ENCODE results near the gene GPAM. TPM values are rescaled to one million over a fixed set of nuclear protein-coding genes. Genes with fewer than 3 reads are reported as not detected.
A peak's percentile ranks its signal among the peaks of the same experiment; 100 is the strongest.

Gene GPAM, protein sequence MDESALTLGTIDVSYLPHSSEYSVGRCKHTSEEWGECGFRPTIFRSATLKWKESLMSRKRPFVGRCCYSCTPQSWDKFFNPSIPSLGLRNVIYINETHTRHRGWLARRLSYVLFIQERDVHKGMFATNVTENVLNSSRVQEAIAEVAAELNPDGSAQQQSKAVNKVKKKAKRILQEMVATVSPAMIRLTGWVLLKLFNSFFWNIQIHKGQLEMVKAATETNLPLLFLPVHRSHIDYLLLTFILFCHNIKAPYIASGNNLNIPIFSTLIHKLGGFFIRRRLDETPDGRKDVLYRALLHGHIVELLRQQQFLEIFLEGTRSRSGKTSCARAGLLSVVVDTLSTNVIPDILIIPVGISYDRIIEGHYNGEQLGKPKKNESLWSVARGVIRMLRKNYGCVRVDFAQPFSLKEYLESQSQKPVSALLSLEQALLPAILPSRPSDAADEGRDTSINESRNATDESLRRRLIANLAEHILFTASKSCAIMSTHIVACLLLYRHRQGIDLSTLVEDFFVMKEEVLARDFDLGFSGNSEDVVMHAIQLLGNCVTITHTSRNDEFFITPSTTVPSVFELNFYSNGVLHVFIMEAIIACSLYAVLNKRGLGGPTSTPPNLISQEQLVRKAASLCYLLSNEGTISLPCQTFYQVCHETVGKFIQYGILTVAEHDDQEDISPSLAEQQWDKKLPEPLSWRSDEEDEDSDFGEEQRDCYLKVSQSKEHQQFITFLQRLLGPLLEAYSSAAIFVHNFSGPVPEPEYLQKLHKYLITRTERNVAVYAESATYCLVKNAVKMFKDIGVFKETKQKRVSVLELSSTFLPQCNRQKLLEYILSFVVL
- total RNA-seq, result 34.0 TPM
- long read RNA-seq, full-length matches to known transcripts, result 2 of 10 reads
- long read RNA-seq, partial matches to known transcripts, result 1 of 10 reads
- long read RNA-seq, other reads (novel, unspliced or antisense), result 7 of 10 reads

- TF ChIP-seq, protein P1, sequence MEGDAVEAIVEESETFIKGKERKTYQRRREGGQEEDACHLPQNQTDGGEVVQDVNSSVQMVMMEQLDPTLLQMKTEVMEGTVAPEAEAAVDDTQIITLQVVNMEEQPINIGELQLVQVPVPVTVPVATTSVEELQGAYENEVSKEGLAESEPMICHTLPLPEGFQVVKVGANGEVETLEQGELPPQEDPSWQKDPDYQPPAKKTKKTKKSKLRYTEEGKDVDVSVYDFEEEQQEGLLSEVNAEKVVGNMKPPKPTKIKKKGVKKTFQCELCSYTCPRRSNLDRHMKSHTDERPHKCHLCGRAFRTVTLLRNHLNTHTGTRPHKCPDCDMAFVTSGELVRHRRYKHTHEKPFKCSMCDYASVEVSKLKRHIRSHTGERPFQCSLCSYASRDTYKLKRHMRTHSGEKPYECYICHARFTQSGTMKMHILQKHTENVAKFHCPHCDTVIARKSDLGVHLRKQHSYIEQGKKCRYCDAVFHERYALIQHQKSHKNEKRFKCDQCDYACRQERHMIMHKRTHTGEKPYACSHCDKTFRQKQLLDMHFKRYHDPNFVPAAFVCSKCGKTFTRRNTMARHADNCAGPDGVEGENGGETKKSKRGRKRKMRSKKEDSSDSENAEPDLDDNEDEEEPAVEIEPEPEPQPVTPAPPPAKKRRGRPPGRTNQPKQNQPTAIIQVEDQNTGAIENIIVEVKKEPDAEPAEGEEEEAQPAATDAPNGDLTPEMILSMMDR (IDR thresholded peaks at IDR 0.05), result no peak
- Histone ChIP-seq H3K27ac (peak within 1 kb of the TSS; percentile 81), H3K4me3 (peak within 1 kb of the TSS; percentile 86), H3K27me3 (no peaks in the 10 kb centered on the region), H3K9me3 (no peaks in the 10 kb centered on the region), H3K36me3 (peaks cover 24% of the 10 kb centered on the region), H3K4me1 (peaks cover 9% of the 10 kb centered on the region)
- DNase-seq, result peak; percentile 97
- intact Hi-C loops (cut with DNase I), result no loop called here
- peak; percentile 99 for ATAC-seq
Observed at GRCh38 chr10:112183329-112184051, at the start of gene GPAM. Gene GPAM (minus strand): TSS chr10:112183765. CDS start chr10:112181784, 1,981 bp downstream.

GRCh38 chr10:112232670-112233069 lies 49.1 kb upstream of the GPAM start:
- intact Hi-C loops (cut with DNase I), result no loop called here
- Histone ChIP-seq H3K9me3 (no peaks in the 10 kb centered on the region), H3K4me3 (no peak overlapping the region), H3K27ac (peak overlapping the region; percentile 8), H3K4me1 (peaks cover 14% of the 10 kb centered on the region), H3K27me3 (no peaks in the 10 kb centered on the region), H3K36me3 (no peaks in the 10 kb centered on the region)
- ATAC-seq (peak; percentile 80), DNase-seq (no peak)
- TF ChIP-seq, protein P1 (IDR thresholded peaks at IDR 0.05), result no peak

GRCh38 chr10:112231602-112232400 lies 48.2 kb upstream of the GPAM start:
- Histone ChIP-seq H3K27ac (peak overlapping the region; percentile 8), H3K27me3 (no peaks in the 10 kb centered on the region), H3K4me3 (no peak overlapping the region), H3K4me1 (peaks cover 14% of the 10 kb centered on the region), H3K36me3 (no peaks in the 10 kb centered on the region), H3K9me3 (no peaks in the 10 kb centered on the region)
- TF ChIP-seq, protein P1 (IDR thresholded peaks at IDR 0.05), result no peak
- no peak for ATAC-seq
- no peak for DNase-seq
- intact Hi-C loops (cut with DNase I), result no loop called here

- intact Hi-C loops (cut with DNase I), result no loop called here
Observed at GRCh38 chr10:112230325-112230988, 46.9 kb upstream of the GPAM start.

More at GRCh38 chr10:112230325-112230988, 46.9 kb upstream of the GPAM start:
- no peak for DNase-seq
- Histone ChIP-seq H3K9me3 (no peaks in the 10 kb centered on the region), H3K27ac (no peak overlapping the region), H3K36me3 (no peaks in the 10 kb centered on the region), H3K27me3 (no peaks in the 10 kb centered on the region), H3K4me1 (peaks cover 14% of the 10 kb centered on the region), H3K4me3 (no peak overlapping the region)
- TF ChIP-seq, protein P1 (IDR thresholded peaks at IDR 0.05), result no peak
- no peak for ATAC-seq

Data from upper lobe of right lung (tissue), 1 donor.